GM12878 (cell line): Measurements from ENCODE around the gene TMEM181. TPM values are rescaled to one million over a fixed set of nuclear protein-coding genes. Genes with fewer than 3 reads are reported as not detected.

Experiments
- ATAC-seq: fragments of 200-7000 bp; cut with Tn5 transposase; 3 replicates; pipeline ENCODE4 v1.9.1; 2020; ENCODE audit warnings: mild to moderate bottlenecking, moderate library complexity
- BruUV-seq: library from RNA; stranded (reverse); fragments of 400-500 nt; replicated peaks from 2 replicates; lab custom pipeline; 2021; lab: Mats Ljungman, UMichigan
- CTCF ChIA-PET: fragments of 300-600 bp; sonication (Branson Sonifier 250); formaldehyde crosslinking; extraction: SDS; loops from one replicate; lab custom pipeline; 2021; ENCODE audit warnings: inconsistent platforms; lab: Yijun Ruan, JAX
- POLR2A ChIA-PET: fragments of 350-600 bp; formaldehyde crosslinking; extraction: SDS; loops from one replicate; lab custom pipeline; 2021; ENCODE audit warnings: inconsistent platforms; lab: Charles Lee
- RAD21 ChIA-PET: fragments of 300-600 bp; sonication (Branson Sonifier 250); formaldehyde crosslinking; loops from one replicate; lab custom pipeline; 2023; ENCODE audit warnings: antibody characterized with exemption; ENCODE audit not compliant: unreplicated experiment; lab: Charles Lee
- SMC1A ChIA-PET: fragments of 300-600 bp; sonication (Branson Sonifier 250); formaldehyde crosslinking; loops from one replicate; lab custom pipeline; 2023; ENCODE audit not compliant: unreplicated experiment, uncharacterized antibody; lab: Charles Lee
- DNase-seq: peaks from one replicate; pipeline ENCODE4 v3.0.0-alpha.2; 2011; ENCODE audit warnings: low read depth, low spot score
- FAIRE-seq: peaks from 3 replicates; lab custom pipeline; 2011; peaks lifted over from hg19 to GRCh38; lab: Jason Lieb, UNC
- H2AFZ ChIP-seq: 2 replicates; pipeline ENCODE4 v1.6.0; 2011; ENCODE audit warnings: low read depth, low read length, control low read depth; ENCODE audit not compliant: control insufficient read depth
- H3K27ac ChIP-seq: 2 replicates; pipeline ENCODE4 v1.5.1; 2011; ENCODE audit warnings: control low read depth; ENCODE audit not compliant: control insufficient read depth, insufficient read depth
- H3K27me3 ChIP-seq, 2 experiments: replicated peaks in 1 of 2; 2 replicates each; pipeline versions ENCODE4 v1.6.0 to v1.6.1; 2011; ENCODE audit warnings: low read length in 1 of 2; ENCODE audit not compliant: control insufficient read depth in 2 of 2, insufficient read depth in 2 of 2
- H3K36me3 ChIP-seq, 2 experiments: 2 replicates each; pipeline ENCODE4 v1.5.1; 2011; ENCODE audit warnings: low read length in 1 of 2; ENCODE audit not compliant: control insufficient read depth in 2 of 2, insufficient read depth in 2 of 2
- H3K4me1 ChIP-seq: 2 replicates; pipeline ENCODE4 v1.6.1; 2011; ENCODE audit warnings: mild to moderate bottlenecking, low read length, moderate library complexity, mixed read lengths; ENCODE audit not compliant: control insufficient read depth, insufficient read depth
- H3K4me2 ChIP-seq: 2 replicates; pipeline ENCODE4 v1.6.0; 2011; ENCODE audit warnings: control low read depth; ENCODE audit not compliant: control insufficient read depth, insufficient read depth
- H3K4me3 ChIP-seq: fragments of 200-600 bp; sonication (generic); 2 replicates; pipeline ENCODE4 v1.5.1; 2016
- H3K79me2 ChIP-seq: 2 replicates; pipeline ENCODE4 v1.6.0; 2011; ENCODE audit warnings: low read length; ENCODE audit not compliant: control insufficient read depth, insufficient read depth
- H3K9ac ChIP-seq: 2 replicates; pipeline ENCODE4 v1.8.0; 2011; ENCODE audit warnings: low read length, control low read depth, mixed read lengths; ENCODE audit not compliant: control insufficient read depth, insufficient read depth
- H3K9me3 ChIP-seq: replicated peaks from 3 replicates; pipeline ENCODE4 v1.5.1; 2011; ENCODE audit warnings: mild to moderate bottlenecking, low read length; ENCODE audit not compliant: control insufficient read depth, insufficient read depth
- H4K20me1 ChIP-seq: 2 replicates; pipeline ENCODE4 v1.6.0; 2011; ENCODE audit not compliant: control insufficient read depth, insufficient read depth
- EP300 ChIP-seq, 2 experiments: fragments of 150-350 bp in 1 of 2; IDR thresholded peaks; 2 replicates each; pipeline ENCODE4 v1.6.1; 2011 to 2012; ENCODE audit warnings: low read depth in 2 of 2, low read length in 2 of 2, borderline replicate concordance in 1 of 2, improper control_type of control experiment in 1 of 2, inconsistent platforms in 1 of 2; ENCODE audit not compliant: control insufficient read depth in 1 of 2
- IKZF1 ChIP-seq: fragments of 450-650 bp; conservative IDR thresholded peaks from 2 replicates; pipeline ENCODE4 v1.6.1; 2017; ENCODE audit warnings: antibody characterized with exemption, mild to moderate bottlenecking
- MTA3 ChIP-seq: IDR thresholded peaks from 2 replicates; pipeline ENCODE4 v1.6.1; 2012; ENCODE audit warnings: low read length, inconsistent platforms, borderline replicate concordance
- SREBF1 ChIP-seq: IDR thresholded peaks from 2 replicates; pipeline ENCODE4 v1.6.1; 2012; ENCODE audit warnings: mild to moderate bottlenecking, low read length
- SUZ12 ChIP-seq: fragments of 200-600 bp; sonication (generic); IDR thresholded peaks from one replicate; pipeline ENCODE4 v1.6.1; 2018; ENCODE audit warnings: antibody characterized with exemption, mild to moderate bottlenecking; ENCODE audit not compliant: unreplicated experiment
- TCF12 ChIP-seq: IDR thresholded peaks from 2 replicates; pipeline ENCODE4 v1.6.1; 2011; ENCODE audit warnings: low read depth, mild to moderate bottlenecking, low read length
- WGBS: methylation state at CpG from one replicate; pipeline ENCODE4 v1.1.6; 2016; ENCODE audit warnings: low lambda C conversion rate; ENCODE audit not compliant: insufficient replicate concordance, insufficient coverage; ENCODE audit errors: missing lambda C conversion rate; 5-methylcytosine and 5-hydroxymethylcytosine counted together
- in situ Hi-C: fragments of 300-500 bp; cut with MboI; formaldehyde crosslinking; loops from 9 replicates; pipeline ENCODE4 v1.14.3; 2018; ENCODE audit warnings: mixed read lengths
- intact Hi-C: fragments of 100-400 bp; cut with micrococcal nuclease; formaldehyde crosslinking; loops from one replicate; pipeline ENCODE4 v1.14.2; 2022; ENCODE audit not compliant: unreplicated experiment
- polyA plus RNA-seq, 11 experiments: library from polyadenylated mRNA; depleted of rRNA in 4 of 11; unstranded in 6 of 11; stranded (reverse) in 5 of 11; fragments of >200 nt; fragmentation: Nextera tagmentation in 4 of 11; fragmentation: Illumina TruSeq in 1 of 11; extraction: Ambion mirVana in 4 of 11; extraction: Trizol in 1 of 11; gene quantifications; 1 replicate in 1 of 11; 2 replicates in 10 of 11; pipeline versions ENCODE4 v1.2.1 to v1.2.3, GENCODE V29; 2011 to 2016; ENCODE audit warnings: inconsistent platforms in 2 of 11, missing spikeins in 2 of 11, low read depth in 1 of 11
- total RNA-seq, 4 experiments: library from RNA; depleted of rRNA in 3 of 4; stranded (reverse); fragments of >200 nt in 3 of 4; fragmentation: Illumina TruSeq in 1 of 4; extraction: Trizol in 1 of 4; gene quantifications; 2 replicates each; pipeline versions ENCODE4 v1.2.1 to v1.2.3, GENCODE V29; 2013 to 2021
- TF ChIP-seq, protein P1 (sequence below): fragments of 450-650 bp; formaldehyde crosslinking; IDR thresholded peaks from 2 replicates; pipeline ENCODE4 v1.4.0; 2022; ENCODE audit warnings: mild to moderate bottlenecking, moderate library complexity
- TF ChIP-seq, protein P2 (sequence below): IDR thresholded peaks from 2 replicates; pipeline ENCODE4 v1.6.1; 2011; ENCODE audit warnings: low read depth, low read length, improper control_type of control experiment, borderline replicate concordance

The TMEM181 gene
- total and polyA plus RNA-seq, 10 of the 15 experiments (the other 5 are each of a cell fraction or from before 2014, with no cell fraction given), result 1.5 to 7.9 (median 5.2) TPM

DNA sequence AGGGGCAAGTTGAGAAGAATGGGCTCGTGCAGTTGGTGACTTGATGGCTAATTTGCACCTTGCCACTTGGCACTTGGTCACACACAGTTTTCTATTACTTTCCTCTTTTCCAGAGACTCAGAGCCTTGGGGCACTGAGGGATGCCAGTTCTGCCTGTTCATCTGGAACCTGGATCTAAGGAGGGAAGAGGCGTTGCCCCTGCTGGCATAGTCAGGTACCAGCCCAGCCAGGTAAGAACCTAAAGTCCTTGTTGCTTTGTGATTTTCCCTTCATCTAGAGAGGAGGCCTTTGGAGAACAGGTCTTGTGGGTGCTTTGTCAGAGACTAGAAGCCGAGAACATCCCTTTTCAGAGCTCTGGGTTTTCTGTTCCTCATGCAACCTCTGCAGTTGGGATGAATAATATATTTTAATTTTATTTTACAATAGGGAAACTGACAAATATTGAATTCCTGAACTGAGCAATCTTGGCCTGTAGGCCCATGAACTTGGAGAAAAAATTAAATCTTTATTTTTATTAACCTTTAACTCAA, 101.3 kb downstream of the TMEM181 start:
- no TSS peak for BruUV-seq
- Histone ChIP-seq H3K4me2 (no peak overlapping the region), H4K20me1 (no peaks in the 10 kb centered on the region), H3K4me1 (peaks cover 9% of the 10 kb centered on the region), H3K79me2 (no peaks in the 10 kb centered on the region), H3K27ac (no peak overlapping the region), H3K27me3 (no peaks in the 10 kb centered on the region), H3K4me3 (no peak overlapping the region), H2AFZ (no peak overlapping the region), H3K9ac (no peak overlapping the region), H3K36me3 (no peaks in the 10 kb centered on the region; a peak in 1 of 4 replicates), H3K9me3 (no peaks in the 10 kb centered on the region)
- FAIRE-seq (no peak), DNase-seq (no peak), ATAC-seq (no peak)
- ChIA-PET RAD21 (interaction anchor here (0.7 to 6.4 kb wide), 6 partner anchors 12 to 447 kb away, joined by 3 to 61 read pairs (median 5); partner anchors contain the start of gene SYTL3), SMC1A (interaction anchor here (0.7 to 7.1 kb wide), 7 partner anchors 8 to 58 kb away, joined by 4 to 83 read pairs (median 5); partner anchors contain the start of genes DYNLT1 and SYTL3), POLR2A (no interaction called here), CTCF (interaction anchor here (1.1 to 8.8 kb wide), 13 partner anchors 8 to 440 kb away, joined by 3 to 140 read pairs (median 7); partner anchors contain the start of genes EZR and SYTL3)
- intact Hi-C loops (no loop called here), in situ Hi-C loops (no loop called here)
- WGBS, result 87% methylated on average over 3 of the region's 3 CpGs
- TF ChIP-seq SREBF1, result no peak
- TF ChIP-seq IKZF1, result no peak
- TF ChIP-seq TCF12, result no peak
- no peak for TF ChIP-seq MTA3
- no peak for TF ChIP-seq SUZ12
- TF ChIP-seq, protein P1, sequence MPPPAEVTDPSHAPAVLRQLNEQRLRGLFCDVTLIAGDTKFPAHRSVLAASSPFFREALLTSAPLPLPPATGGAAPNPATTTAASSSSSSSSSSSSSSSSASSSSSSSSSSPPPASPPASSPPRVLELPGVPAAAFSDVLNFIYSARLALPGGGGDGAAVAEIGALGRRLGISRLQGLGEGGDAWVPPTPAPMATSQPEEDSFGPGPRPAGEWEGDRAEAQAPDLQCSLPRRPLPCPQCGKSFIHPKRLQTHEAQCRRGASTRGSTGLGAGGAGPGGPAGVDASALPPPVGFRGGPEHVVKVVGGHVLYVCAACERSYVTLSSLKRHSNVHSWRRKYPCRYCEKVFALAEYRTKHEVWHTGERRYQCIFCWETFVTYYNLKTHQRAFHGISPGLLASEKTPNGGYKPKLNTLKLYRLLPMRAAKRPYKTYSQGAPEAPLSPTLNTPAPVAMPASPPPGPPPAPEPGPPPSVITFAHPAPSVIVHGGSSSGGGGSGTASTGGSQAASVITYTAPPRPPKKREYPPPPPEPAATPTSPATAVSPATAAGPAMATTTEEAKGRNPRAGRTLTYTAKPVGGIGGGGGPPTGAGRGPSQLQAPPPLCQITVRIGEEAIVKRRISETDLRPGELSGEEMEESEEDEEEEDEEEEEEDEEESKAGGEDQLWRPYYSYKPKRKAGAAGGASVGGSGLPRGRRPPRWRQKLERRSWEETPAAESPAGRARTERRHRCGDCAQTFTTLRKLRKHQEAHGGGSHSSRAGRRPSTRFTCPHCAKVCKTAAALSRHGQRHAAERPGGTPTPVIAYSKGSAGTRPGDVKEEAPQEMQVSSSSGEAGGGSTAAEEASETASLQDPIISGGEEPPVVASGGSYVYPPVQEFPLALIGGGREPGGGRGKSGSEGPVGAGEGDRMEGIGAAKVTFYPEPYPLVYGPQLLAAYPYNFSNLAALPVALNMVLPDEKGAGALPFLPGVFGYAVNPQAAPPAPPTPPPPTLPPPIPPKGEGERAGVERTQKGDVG, result no peak
- TF ChIP-seq, protein P2, sequence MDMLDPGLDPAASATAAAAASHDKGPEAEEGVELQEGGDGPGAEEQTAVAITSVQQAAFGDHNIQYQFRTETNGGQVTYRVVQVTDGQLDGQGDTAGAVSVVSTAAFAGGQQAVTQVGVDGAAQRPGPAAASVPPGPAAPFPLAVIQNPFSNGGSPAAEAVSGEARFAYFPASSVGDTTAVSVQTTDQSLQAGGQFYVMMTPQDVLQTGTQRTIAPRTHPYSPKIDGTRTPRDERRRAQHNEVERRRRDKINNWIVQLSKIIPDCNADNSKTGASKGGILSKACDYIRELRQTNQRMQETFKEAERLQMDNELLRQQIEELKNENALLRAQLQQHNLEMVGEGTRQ, result no peak
- no peak for TF ChIP-seq EP300 (IDR thresholded peaks at IDR 0.05; ENCODE audit: borderline replicate concordance in 1 of 2, control insufficient read depth in 1 of 2, low read depth in 2 of 2, low read length in 2 of 2)
